ENCODE results near the gene FAAH.
A peak's percentile ranks its signal among the peaks of the same experiment; 100 is the strongest.

The FAAH gene

DNA sequence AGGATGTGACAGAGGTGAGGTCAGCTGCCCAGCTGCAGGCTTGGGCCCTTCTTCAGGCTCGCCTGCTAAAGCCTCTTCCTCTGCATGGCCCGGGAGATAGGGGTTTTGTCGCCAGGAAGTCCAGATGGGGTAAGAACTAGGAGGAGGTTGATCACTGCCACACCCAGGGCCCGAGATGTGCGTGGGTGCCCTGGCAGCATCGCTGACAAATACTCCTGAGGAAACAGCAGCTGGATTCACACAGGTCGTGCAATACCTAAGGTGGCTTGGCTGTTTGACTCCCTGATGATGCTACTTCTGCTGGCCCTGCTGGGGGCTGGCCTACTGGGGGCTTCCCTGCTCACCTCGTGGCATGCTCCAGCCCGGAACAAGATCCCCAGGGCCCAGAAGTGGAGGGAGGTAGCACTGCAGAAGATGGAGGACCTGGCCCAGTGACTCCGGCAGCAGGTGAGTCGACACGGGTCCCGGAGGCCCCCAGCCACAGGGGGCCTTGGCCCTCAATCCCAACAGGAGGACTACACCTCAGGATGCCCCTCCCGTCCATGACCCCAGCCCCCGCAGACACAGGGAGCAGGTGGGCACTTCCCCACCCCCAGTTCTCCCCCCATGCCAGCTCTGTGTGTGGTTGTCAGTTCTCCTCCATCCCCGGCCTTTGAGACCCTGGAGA lies 29.6 kb downstream of the FAAH start:
- no peak for DNase-seq

DNA sequence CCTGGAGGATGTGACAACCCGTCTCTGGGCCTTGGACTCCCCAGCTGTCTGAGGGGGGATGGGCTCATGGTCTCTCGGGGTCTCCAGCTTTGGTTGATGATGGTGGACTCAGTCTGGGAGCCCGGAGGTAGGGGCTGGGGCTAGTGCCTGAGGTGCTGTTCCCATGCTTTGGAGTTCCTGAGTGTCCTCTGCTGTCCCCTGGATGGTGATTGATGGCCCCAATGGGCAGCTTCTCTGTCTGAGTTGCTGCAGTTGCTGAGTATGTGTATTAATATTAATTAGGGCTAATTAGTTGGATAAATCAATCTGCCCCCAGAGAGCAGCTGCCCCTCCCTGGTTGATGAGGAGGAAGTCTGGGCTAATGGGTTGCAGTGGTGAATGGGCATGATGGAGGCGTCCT lies 30.6 kb downstream of the FAAH start:
- DNase-seq: no peak

DNA sequence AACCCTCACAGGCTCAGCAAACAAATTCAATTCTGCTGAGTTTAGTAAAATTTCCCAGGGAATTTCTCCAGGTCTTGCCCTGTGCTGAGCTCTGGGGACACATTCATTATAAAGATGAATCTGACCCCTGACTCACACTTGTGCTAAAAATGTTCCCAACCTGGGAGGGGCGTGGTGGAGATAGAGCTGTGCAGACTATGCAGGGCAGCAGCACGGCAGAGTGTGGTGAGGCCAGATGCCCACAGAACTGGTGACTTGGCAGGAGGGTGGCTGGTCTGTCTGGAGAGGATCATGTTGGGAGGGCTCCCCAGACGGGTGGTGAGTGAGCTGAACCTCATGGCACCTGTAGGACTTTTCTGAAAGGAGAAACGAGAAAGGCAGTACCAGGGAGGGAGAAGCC lies 31.6 kb downstream of the FAAH start:
- no peak for DNase-seq

DNA sequence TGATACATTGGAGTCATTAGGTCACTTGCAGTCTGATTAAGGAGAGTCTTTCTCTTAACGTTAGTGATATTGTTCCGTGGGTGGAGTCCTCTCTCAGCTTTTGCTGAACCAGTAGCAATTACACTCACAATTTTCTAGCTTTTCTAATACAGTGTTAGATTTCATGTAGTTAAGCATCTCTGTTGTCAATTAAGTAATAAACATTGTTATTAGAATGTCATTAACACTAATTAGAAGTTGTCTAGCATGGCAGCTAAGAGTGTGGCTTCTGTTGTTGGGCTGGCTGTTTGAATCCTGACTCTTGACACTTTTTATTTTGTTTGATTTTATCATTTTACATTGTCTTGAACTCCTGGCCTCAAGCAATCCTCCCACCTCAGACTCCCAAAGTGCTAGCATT lies 33.4 kb downstream of the FAAH start:
- no peak for DNase-seq

DNA sequence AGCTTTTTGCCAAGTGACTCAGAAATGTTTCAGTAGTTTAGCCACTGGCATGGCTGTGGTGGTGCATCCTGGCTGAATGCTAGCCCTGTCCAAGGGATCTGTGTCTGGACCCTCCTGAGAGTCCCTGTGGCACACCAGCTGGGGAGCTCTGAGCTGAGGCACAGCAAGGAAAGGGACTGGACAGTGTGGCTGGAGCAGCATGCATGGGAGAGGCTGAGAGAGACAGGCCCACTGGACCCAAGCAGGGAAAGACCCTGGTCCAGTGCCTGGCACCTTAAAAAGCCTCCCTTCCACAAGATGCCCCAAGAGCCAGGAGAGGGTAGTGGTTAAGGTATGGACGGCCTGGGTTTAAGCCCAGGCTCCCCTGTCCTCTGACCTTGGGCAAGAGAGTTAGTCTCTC lies 35.3 kb downstream of the FAAH start:
- no peak for DNase-seq

DNA sequence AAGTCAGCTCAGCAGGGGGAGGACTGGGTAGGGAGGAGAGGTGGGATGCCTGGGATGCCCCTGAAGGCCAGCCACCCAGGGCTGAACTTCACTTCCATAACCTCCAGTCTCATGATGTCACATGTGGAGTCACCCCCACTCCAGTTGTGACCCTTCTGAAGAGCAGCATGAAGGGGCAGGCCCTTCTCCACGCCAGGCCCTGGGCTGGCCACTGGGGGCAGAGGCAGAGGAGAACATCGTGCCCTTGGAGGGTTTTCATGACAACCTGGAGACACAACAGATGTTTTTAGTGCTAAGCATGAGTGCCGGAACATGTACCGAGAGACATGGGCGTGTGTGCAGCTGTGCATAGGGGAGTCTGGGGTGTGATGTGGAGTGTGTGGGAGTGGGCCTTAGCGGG lies 37.6 kb downstream of the FAAH start:
- no peak for DNase-seq

DNA sequence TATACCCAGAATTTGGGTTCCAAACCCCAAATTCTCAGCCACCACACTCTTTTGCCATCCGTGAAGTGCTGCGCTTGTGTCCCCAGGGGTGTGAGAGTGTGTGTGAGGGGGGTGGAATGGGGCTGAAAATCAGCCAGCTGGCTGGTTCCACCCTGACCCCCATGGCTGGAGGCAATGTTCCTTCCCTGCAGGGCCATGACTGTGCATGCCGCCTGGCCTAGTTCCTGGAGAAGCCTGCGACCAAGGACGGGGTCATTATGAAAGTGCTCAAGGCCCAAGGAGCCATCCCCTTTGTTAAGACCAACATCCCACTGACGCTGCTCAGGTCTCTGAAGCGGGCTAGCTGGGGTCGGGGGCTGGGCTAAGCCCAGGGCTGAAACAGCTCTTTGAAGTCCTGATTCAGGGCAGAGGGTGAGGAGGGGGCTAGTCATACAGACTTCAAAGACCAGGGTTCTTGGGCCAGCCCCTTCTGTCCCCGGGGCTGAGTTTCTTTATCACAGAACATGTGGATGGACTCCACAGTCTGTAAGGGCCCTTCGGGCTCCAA lies 38.7 kb downstream of the FAAH start:
- no peak for DNase-seq

DNA sequence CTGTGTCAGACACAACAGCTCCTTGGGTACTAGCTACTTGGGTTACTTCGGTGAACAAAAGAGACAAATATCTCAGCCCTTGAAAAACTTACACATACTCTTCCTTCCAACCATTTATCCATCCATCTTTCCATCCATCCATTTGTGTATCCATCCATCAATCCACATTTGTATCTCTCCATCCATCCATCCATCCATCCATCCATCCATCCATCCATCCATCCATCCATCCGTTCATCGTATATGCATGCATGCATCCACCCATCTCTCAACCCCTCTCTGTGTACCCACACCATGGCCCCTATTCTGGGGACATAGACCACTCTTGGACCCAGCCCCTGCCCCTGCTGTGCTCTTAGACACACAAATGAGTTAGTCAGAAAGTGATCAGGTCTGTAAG lies 40.2 kb downstream of the FAAH start:
- DNase-seq: no peak

DNA sequence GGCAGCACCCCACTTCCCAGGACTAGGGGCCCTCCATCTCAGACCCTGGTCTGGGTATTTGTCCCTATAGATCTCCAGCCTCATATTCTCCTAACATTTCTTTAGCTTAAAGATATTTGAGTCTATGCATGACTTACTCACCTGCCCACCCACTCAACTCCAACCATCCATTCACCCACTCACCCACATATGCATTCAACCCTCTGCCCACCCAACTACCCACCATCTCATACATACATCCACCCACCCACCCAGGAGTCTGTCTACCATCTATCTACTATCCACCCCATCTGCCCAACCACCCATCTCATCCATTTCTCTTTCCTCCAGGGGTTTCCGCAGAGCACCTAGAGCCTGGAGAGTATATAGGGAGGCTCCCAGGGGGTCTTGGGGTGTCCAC lies 42.7 kb downstream of the FAAH start:
- DNase-seq: no peak

DNA sequence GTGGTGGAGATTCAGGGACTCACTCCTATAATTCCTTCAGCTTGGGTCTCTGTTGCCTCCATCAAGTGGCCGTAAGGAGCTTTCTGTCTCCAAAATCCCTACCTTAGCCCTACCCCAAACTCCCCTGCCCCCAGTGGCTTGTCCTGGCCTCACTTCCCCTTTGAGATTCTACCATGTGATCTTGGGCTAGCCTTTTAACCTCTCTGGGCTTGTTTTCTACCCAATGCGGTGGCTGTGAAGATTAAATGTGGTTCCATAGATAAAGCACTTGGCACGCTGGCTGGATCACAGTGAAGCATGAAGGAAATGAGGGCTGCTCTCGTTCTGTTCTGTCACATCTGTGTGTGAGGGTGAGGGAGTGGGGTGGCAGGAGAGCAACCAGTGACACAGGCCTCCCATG lies 43.6 kb downstream of the FAAH start:
- DNase-seq: no peak

DNA sequence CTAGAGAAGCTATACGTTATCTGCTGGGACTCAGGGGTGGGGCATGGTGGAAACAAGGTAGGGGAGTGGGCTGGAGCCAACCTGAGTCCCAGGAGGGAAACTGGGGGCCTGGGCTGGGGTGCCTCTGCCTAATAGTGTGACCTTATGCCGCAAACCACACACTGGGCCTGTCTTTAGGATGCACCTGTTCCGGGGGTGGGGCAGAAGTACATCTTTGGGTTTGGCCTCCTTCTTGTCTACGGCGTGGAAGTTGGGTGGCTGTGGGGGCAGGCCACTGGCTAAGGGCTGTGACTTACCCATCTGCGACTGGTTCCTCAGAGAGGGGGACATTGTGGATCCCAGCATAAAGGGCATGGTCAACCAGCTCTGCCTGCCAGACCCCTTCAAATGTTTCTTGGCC lies 44.2 kb downstream of the FAAH start:
- DNase-seq: no peak

DNA sequence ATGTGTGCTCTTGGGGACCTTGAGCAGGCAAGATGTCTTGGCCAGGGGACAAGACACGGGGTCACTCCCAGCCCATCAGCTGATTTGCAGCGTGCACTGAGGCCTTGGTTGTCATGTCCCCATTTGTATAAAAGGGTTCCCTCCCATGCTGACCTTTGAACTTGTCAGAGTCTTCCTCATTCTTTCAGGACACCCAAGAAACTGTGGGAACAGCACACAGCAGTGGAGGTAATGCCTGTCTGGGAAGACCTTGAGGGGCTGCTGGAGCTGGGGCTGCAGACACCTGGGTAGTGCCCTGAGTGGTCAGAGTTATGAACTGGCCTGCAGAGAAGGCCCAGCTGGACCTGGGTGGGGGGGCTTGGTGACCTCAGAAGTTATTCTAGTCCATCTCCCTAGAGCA lies 46.4 kb downstream of the FAAH start:
- no peak for DNase-seq

DNA sequence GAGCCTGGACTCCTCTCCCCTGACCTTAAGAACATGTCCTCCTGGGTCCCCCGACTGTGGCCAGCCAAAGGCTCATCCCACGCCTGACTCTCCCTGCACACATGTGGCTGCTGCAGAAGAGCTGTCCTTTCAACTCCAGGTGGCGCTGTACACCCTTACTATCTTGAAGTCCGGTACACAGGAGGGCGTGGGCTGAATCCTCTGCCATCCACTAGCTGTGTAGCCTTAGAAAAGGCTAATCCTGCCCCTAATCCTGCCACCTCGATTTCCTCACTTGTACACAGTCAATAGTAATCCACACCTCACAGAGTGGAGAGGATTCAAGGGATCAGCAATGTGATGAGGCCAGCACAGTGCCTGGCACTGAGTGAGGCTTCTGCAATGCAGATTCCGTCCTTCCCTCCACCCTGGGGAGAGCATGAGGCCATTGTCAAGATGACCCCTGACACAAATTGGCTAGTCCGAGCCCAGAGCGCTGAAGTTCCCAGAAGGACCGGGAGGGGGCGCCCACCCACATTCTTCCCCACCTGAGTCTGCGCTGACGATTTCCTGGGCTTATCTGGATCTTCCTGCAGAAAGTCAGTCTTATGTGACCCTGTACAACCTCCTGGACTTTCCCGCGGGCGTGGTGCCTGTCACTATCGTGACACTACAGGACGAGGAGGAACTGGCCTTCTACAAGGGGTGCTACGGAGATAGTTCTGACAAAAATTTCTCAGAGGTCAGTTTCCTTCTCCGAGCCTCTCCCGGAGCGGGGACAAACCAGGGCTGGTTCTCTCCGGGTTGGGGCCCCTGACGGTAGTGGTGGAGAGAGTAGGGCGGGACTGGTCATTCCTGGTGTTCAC lies 48.4 kb downstream of the FAAH start:
- DNase-seq: peak; percentile 67 to 68

DNA sequence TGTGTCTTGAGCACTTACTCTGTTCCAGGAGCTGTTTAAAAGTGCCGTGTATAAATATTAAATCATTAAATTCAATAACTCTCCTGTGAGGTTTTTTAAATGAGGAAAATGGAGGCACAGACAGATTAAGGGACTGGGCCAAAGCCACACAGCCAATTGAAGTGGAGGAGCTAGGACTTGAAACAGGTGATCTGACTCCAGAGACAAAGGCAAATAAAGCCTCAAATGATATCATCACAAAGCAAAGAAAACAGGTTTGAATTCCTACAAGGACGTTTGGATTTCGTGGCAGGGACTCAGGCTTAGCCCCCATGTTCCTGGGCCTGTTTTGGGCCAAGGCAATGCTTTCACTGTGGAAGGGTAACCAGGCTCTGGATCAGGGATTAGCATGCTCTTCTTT lies 50.3 kb downstream of the FAAH start:
- DNase-seq: no peak

DNA sequence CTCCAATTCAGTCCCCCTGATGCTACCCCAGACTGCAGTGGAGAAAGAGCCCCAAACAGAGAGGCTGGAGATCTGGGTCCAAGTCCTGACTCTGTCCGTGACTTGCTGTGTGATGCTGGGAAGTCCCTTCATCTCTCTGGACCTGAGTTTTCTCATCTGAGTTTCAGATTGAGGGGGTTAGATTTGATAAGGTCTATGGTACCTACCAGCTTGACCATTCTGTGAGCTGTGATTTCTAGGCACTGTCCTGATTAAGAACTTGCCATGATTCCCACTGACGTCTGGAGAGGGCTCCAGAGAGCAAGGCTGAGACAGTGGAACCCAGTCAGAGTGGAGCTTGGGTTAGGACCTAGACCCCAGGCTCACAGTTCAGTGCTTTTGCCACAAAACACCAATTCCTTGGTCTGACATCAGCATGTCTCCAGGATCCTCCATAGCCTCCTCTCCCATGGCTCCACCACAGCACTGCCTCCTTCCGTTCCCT lies 51.7 kb downstream of the FAAH start:
- DNase-seq: no peak

DNA sequence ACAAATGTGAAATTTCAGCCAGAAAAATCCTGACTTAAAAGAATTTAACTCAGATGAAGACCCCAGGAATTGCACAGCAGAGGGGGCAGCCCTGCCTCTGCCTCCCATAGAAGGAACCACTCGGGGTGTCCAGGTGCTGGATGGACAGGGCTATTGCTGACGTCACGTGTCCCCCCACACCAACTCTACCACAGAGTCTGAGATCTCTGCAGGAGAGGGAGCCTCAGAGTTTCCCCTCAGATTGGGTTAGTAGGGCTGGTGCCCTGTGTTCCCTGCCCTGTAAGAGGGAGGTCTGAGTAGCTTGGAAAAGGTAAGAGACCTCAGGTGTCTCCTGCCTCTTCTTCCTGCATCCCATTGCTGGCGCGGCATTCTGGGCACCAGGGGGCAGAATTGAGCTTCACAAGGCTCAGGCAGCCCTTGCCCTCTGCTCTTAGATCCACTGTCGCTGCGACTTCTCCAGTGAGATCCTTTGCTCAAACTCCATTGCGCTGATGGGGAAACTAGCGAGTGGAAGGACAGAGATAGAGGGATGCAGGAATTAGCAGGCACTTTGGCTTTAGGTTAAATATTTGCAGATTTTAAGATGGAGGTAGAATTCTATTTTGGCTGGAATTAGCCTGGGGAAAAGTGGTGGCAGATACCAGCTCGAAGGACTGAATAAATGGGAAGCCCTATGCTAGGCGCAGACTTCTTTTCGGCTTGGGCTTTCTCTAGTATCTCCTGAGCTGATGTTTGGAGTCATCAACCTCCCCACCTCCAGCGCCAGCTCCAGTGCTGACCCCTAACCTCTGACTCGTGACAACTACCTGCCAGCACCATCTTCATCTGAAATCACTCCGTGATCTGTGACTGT lies 52.8 kb downstream of the FAAH start:
- DNase-seq: peak; percentile 65

DNA sequence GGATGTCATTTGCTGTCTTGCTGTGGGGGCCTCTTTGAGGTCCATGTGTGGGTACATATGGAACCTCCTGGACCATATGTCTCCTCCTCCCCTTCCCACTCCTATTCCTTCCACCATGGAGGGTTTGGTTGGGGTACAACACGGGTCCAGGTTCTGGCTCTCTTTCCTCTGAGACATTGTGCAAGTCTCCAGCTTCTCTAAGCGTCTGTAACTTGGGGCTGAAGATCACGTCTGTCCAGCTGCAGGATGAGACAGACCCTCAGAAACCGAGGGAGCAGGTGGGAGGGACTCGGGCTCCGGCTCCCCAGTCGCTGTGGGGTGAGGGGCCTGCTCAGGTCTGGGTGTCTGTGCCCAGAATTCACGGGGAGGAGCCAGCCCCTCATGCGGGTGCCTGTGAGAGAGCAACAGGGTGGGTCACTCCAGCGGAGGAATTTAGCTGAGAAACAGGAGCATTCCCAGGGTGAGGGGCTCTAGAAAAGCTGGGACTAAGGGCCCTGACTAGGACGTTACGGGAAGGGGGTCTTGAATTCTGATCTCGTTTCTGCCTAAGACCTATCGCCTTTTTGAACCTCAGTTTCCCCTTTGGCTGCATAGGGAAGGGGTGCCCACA lies 53.5 kb downstream of the FAAH start:
- no peak for DNase-seq

DNA sequence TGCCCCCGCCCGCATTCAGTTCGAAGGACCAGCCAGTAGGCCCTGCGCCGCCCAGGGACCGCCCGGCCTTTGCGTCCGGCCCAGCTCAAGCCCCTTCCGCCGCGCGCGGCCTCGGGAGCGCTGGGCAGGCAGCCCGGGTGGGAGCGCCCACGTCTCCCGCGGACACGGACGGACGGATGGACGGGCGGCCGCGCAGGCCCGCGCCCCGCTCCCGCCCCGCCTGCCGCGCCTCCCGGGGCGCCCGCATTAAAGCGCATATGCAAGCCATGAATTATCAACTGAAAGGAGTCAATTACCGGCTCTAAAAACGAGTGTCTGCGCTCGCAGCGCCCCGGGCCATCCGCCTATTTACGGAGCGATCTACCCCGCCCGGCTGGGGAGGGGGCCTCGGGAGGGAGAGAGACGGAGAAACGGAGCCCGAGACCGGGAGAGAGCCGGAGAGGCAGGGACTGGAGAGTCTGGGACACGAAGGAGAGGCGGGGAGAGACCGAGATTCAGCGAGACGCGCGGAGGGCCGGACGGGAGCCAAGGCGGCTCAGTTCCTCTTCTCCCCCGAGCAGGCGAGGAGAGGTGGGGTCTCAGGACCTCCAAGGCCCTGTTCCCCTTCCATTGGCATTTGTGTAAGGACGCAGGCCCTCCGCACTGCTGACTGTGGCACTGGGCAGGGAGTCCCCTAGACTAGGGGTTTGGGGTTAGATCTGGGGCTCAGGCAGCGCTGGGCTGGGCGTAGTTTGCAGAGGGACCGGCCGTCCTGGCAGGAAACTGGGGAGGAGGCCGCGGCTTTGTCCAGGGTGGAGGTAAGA lies 54.2 kb downstream of the FAAH start:
- no peak for DNase-seq

DNA sequence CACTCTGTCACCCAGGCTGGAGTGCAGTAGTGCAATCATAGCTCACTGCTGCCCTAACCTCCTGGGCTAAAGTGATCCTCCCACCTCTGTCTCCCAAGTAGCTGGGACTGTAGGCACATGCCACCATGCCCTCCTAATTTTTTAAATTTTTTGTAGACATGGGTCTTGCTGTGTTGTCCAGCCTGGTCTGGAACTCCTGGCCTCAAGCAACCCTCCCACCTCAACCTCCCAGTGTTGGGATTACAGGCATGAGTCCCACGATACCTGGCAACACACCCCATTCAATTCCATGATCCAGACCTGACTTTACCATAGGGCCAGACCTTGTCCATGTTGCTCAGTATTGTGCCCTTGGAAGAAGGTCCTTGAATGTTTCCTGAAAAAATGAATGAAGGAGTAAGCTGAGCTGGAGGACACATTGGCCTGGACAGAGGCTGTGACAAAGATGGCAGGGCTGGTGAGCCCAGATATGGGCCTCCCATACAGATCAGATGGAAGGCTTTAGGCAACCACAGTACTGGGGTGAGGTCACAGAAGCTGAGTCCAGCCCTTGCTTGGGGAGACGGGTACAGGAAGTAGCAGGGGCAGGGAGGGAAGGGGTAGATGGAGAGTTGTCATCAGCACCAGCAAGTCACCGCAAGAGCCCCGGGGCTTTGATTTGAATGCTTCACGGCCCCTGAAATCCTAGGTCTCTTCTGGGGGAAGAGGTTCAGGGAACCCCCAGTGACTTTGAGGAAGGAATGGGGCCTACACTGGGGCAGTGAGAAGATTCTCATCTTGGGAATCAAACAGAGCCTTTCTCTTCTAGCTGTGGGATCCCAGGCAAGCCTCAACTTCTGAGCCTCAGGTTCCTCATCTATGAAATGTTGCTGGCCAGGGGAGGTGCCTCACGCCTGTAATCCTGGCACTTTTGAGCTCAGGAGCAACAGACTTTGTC lies 55.4 kb downstream of the FAAH start:
- DNase-seq: no peak

DNA sequence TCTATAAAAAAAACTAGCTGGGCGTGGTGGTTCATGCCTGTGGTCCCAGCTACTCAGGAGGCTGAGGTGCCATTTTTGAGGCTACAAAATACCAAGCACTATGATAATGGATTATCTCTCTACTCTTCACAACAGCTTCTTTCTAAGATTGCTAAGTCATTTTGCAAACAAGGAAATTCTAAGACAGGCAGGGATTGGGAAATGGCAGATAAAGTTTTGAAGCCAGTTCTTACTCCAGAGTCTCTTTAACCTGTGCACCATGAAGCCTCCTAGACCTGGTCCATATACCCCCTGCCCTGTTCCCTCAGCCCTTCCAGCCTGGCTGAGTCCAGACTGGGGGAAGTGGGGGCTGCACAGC lies 56.0 kb downstream of the FAAH start:
- DNase-seq: no peak

All from CD4-positive, alpha-beta T cell treated with Interleukin-4 for 1 hour (primary cell).